Esophagus (tissue), 2 donors: ENCODE data around the gene MCC. TPM values are rescaled to one million over a fixed set of nuclear protein-coding genes. Genes with fewer than 3 reads are reported as not detected.
A peak's percentile ranks its signal among the peaks of the same experiment; 100 is the strongest.

Source experiments
- H3K27ac ChIP-seq, 2 donors: one replicate each; pipeline ENCODE4 v1.5.1; 2013; ENCODE audit warnings: low read depth in 2 of 2, mild to moderate bottlenecking in 2 of 2, inconsistent platforms in 1 of 2, low read length in 1 of 2, moderate library complexity in 1 of 2
- H3K27me3 ChIP-seq, 2 donors: one replicate each; pipeline ENCODE4 v1.6.1; 2013; ENCODE audit warnings: low read length in 2 of 2, control low read depth in 1 of 2, mild to moderate bottlenecking in 1 of 2; ENCODE audit not compliant: insufficient read depth in 2 of 2, control insufficient read depth in 1 of 2
- H3K36me3 ChIP-seq, 2 donors: one replicate each; pipeline ENCODE4 v1.6.1; 2013; ENCODE audit warnings: low read length in 1 of 2; ENCODE audit not compliant: control insufficient read depth in 2 of 2, insufficient read depth in 2 of 2
- H3K4me1 ChIP-seq, 2 donors: one replicate each; pipeline ENCODE4 v1.6.1; 2013; ENCODE audit warnings: low read length in 1 of 2; ENCODE audit not compliant: control insufficient read depth in 2 of 2, insufficient read depth in 2 of 2
- H3K4me3 ChIP-seq, 2 donors: one replicate each; pipeline ENCODE4 v1.5.1; 2013; ENCODE audit warnings: low read length in 2 of 2, mild to moderate bottlenecking in 2 of 2, low read depth in 1 of 2, moderate library complexity in 1 of 2
- H3K9me3 ChIP-seq, 2 donors: one replicate each; pipeline ENCODE4 v1.6.1; 2013; ENCODE audit warnings: mild to moderate bottlenecking in 2 of 2, low read depth in 1 of 2, low read length in 1 of 2, moderate library complexity in 1 of 2; ENCODE audit not compliant: control insufficient read depth in 2 of 2, insufficient read depth in 1 of 2
- WGBS, 2 donors: extraction: QIAGEN DNeasy Blood & Tissue Kit; methylation state at CpG; one replicate each; pipeline ENCODE4 v1.1.7; 2013; 5-methylcytosine and 5-hydroxymethylcytosine counted together
- polyA plus RNA-seq, 2 donors: library from polyadenylated mRNA; stranded (reverse); fragments of 200-250 nt; gene quantifications; one replicate each; pipeline ENCODE4 v1.2.3, GENCODE V29; 2013
- donor health status: healthy with polysubstance abuse.
- donor health status: Bipolar disorder and iron deficiency.

MCC gene
- 1 to 10 TPM; 7.2 to 8.3 TPM for polyA plus RNA-seq

DNA sequence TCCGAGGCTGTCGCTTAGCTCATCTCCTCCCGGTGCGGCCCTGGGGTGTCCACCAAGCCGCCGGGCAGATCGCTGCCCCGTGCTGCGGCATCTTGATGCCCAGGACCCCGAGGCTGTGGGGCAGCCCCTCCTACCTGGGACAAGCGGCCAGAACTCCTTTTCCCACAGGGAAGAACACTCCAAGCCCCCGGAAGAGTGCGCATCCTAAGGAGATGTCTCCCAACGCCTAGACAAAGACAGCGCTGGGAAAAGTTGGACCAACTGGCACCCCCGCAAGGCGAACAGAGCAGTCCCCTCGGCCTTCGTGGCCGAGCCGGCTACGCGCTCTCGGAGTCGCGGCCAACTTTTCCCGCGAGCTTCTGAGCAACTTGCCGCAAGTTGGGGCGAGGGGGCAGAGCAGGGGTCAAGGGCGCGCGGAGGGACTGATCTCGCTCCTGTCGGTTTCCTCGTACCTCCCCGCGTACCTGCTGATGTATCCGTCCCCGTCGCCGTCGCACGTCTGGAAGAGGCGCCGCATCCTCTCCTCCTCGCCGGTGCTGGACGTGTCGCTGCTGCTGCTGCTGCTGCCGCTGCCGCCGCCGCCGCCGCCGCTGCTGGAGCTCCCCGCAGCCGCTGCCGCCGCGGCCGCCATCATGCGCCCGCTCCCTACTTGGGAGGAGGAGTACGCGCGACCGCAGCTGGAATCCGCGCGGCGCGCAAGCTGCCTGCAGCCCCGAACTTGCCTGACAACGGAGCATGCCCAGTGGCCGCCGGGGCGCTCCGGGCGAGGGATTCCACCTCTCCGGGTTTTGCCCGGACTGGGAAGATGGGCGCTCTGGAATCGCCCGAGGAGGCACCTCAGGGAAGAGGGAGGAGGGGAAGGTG, at the start of gene MCC:
Gene MCC, minus strand, starts transcription at position 673 of the 864 bp plus-strand sequence.
- H3K27ac ChIP-seq: peak within 1 kb of the TSS; percentile 38 to 66
- WGBS, 2 donors: 1 to 2% methylated on average over 82 to 86 of the region's 86 CpGs

DNA sequence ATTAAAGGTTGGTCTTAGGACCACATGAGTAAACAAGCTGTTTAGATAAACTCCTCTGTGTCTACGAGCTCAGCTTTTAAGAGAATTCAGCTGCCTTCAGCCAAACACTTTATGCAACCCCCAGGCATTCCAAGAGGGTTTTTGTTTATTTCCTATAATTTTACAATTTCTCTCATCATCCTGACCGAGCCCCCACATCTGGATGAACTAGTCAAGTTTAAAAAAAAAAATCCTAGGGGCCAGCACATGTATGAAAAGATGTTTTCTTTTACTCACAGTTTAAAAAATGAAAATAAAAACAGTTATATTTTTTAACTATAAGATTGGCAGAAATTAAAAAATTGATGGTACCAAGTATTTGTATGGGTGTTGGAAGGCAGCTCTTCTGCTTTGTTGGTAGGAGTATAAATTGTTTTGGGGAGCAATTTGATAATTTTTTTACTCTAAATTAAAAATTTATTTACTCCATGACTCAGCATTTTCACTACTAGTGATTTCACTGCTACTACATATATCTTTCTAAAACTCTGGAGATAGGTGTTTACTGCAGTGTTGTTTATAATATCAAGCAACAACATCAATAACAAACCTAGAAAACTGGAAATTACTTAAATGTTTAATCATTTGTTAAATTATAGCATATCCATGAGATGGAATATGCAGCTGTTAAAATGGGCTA, 43.4 kb upstream of the MCC start:
- no peak overlapping the region for H3K27ac ChIP-seq
- 91 to 100% methylated on average over 2 of the region's 2 CpGs for WGBS, 2 donors
- H3K36me3 ChIP-seq: no peaks in the 10 kb centered on the region
- H3K9me3 ChIP-seq: peaks cover 0 to 2% of the 10 kb centered on the region in 2 donors
- H3K27me3 ChIP-seq: no peaks in the 10 kb centered on the region
- H3K4me1 ChIP-seq: no peaks in the 10 kb centered on the region
- H3K4me3 ChIP-seq: no peak overlapping the region

More for the DNA sequence above, at the start of gene MCC:
- peaks cover 5 to 8% of the 10 kb centered on the region in 2 donors for H3K4me1 ChIP-seq
- H3K36me3 ChIP-seq: no peaks in the 10 kb centered on the region
- peak within 1 kb of the TSS; percentile 79 to 85 for H3K4me3 ChIP-seq
- H3K9me3 ChIP-seq: no peaks in the 10 kb centered on the region
- no peaks in the 10 kb centered on the region for H3K27me3 ChIP-seq

DNA sequence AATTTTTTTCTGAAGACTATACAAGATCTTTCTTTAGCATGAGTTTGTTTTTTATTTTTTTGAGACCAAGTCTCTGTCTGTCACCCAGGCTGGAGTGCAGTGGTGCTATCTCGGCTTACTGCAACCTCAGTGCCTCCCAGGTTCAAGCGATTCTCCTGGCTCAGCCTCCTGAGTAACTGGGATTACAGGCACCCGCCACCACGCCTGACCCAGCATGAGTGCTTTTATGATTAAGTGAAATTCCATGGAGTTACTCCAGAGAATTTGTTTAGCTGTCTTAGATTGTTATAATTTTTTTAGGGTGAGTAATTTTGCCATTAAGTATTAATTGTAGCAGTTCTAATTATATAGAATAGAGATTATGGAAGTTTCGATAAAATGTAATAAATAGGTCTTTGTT, 39.5 kb upstream of the MCC start:
- Histone ChIP-seq H3K9me3 (peaks cover 0 to 2% of the 10 kb centered on the region in 2 donors), H3K4me1 (no peaks in the 10 kb centered on the region), H3K4me3 (no peak overlapping the region), H3K27me3 (no peaks in the 10 kb centered on the region), H3K36me3 (no peaks in the 10 kb centered on the region), H3K27ac (no peak overlapping the region)
- 85 to 89% methylated on average over 5 of the region's 5 CpGs for whole genome bisulfite sequencing, 2 donors

DNA sequence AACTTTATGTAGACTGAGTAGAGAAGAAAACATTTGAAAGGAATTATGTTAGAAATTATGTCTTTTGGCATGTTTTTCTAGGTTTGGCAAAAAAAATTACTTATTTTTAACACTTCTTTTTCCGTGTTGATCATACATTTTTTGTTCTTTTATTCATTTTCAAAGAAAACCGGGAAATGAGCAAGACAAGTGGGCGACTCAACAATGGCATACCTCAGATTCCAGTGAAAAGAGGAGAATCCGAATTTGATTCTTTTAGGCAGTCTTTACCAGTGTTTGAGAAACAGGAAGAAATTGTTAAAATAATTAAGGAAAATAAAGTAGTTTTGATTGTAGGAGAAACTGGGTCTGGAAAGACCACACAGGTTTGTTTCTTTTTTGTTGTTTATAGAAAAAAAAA, 38.2 kb upstream of the MCC start:
- Histone ChIP-seq H3K9me3 (peaks cover 0 to 2% of the 10 kb centered on the region in 2 donors), H3K4me1 (no peaks in the 10 kb centered on the region), H3K27ac (no peak overlapping the region), H3K27me3 (no peaks in the 10 kb centered on the region), H3K36me3 (no peaks in the 10 kb centered on the region), H3K4me3 (no peak overlapping the region)
- 91 to 93% methylated on average over 4 of the region's 4 CpGs for WGBS, 2 donors

DNA sequence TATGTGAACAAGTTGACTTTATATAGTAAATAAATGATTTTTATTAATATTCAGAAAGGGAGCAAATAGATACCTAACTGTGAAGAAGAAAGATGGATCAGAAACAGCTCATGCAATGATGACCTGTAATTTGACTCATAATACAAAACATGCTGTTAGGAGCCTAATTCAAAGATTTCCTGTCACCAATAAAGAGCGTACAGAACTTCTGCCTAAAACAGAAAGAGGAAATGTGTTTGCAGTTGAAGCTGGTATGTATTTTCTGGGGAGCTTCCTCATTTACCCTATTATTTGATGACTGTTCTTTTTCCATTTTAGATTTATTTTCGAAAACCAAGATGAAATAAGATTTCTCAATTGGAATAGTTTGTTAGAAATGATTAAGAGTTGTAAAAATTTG, 36.7 kb upstream of the MCC start:
- Histone ChIP-seq H3K27me3 (no peaks in the 10 kb centered on the region), H3K4me3 (no peak overlapping the region), H3K9me3 (no peaks in the 10 kb centered on the region), H3K36me3 (no peaks in the 10 kb centered on the region), H3K27ac (no peak overlapping the region), H3K4me1 (no peaks in the 10 kb centered on the region)
- WGBS, 2 donors: 69 to 74% methylated on average over 2 of the region's 2 CpGs

DNA sequence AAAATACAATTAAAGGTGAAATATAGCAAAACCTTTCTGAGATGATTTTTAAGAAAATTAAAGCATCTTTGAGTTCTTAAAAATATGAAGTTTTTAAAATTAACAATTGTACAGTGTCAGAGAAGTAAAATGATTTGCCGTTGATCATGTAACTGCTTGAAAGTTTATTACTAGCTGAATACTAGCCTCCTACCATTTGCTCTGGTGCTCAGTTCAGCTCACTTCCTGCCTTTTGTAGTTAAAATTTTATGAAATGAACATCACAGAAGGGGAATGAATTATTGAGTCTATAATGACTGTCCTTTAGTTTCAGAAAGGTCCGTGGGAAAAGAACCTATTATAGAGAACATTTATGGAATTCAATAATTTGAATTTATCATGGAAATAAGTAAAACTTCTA, 34.9 kb upstream of the MCC start:
- H3K36me3 ChIP-seq: no peaks in the 10 kb centered on the region
- no peaks in the 10 kb centered on the region for H3K9me3 ChIP-seq
- 76 to 84% methylated on average over 2 of the region's 2 CpGs for WGBS, 2 donors
- no peaks in the 10 kb centered on the region for H3K27me3 ChIP-seq
- H3K27ac ChIP-seq: no peak overlapping the region
- no peaks in the 10 kb centered on the region for H3K4me1 ChIP-seq
- H3K4me3 ChIP-seq: no peak overlapping the region

DNA sequence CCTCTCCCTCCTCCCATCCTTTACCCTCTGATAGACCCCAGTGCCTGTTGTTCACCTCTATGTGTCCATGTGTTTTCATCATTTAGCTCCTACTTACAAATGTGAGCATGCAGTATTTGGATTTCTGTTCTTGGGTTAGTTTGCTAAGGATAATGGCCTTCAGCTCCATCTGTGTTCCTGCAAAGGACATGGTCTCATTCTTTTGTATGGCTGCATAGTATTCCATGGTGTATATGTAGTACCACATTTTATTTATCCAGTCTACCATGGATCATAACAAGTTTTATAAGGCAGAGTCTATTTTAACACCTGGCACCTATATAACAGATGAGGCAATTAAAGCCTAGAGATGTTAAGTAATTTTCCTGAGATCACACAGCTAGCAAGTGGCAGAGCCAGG, 32.6 kb upstream of the MCC start:
- no peak overlapping the region for H3K4me3 ChIP-seq
- H3K9me3 ChIP-seq: no peaks in the 10 kb centered on the region
- no peaks in the 10 kb centered on the region for H3K27me3 ChIP-seq
- H3K27ac ChIP-seq: no peak overlapping the region
- peaks cover 0 to 2% of the 10 kb centered on the region in 2 donors for H3K36me3 ChIP-seq
- H3K4me1 ChIP-seq: no peaks in the 10 kb centered on the region

DNA sequence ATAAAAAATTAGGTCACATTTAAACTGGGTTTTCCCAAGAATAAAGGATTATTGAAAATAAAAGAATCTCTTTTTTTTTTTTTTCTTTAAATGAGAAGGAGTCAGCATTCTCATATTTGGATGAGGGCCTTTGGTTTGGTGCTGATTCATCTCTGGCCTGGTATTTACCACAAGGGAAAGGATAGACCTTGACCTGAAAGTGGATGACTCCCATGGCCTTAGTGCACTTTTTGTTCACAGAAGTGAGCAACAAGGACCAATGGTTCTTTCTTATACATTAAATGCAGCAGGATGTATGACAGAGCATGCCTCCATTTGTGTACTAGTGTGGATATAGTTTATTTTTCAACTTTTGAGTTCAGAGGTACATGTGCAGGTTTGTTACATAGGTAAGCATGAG, 32.2 kb upstream of the MCC start:
- Histone ChIP-seq H3K36me3 (peaks cover 0 to 2% of the 10 kb centered on the region in 2 donors), H3K4me1 (no peaks in the 10 kb centered on the region), H3K27ac (no peak overlapping the region), H3K9me3 (no peaks in the 10 kb centered on the region), H3K4me3 (no peak overlapping the region), H3K27me3 (no peaks in the 10 kb centered on the region)

DNA sequence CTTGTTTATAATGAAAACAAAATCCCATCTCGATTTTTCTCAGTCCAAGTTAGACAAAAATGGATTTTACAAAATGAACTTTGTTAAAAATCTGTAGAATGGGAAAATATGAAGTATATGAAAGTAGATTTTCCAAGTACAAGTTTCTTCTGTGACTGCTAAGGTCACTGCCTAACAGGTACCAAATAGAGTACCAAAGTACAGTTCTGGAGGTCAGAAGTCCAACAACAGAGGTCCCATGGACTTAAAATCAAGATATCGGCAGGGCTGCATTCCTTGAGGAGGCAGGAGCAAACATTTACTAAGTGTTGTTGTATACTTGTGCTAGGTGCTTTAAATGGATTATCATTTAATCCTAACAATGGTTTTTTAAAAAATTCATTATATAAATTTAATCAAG, 31.2 kb upstream of the MCC start:
- Histone ChIP-seq H3K9me3 (no peaks in the 10 kb centered on the region), H3K27me3 (no peaks in the 10 kb centered on the region), H3K4me1 (no peaks in the 10 kb centered on the region), H3K36me3 (peaks cover 0 to 2% of the 10 kb centered on the region in 2 donors), H3K27ac (no peak overlapping the region), H3K4me3 (no peak overlapping the region)
- 75 to 88% methylated on average over 2 of the region's 2 CpGs for WGBS, 2 donors
